Testis (tissue), 2 donors: ENCODE data around the gene CHMP6.
A peak's percentile ranks its signal among the peaks of the same experiment; 100 is the strongest.

ENCODE experiments used
- POLR2A ChIP-seq: fragments of 450-650 bp; IDR thresholded peaks from one replicate; pipeline ENCODE4 v1.6.1; 2017; ENCODE audit warnings: antibody characterized with exemption, mild to moderate bottlenecking, moderate library complexity
- TF ChIP-seq, protein P1 (sequence below), 3 experiments: fragments of 450-650 bp in 2 of 3; fragments of 200-600 bp in 1 of 3; sonication (generic) in 1 of 3; IDR thresholded peaks; one replicate each; pipeline ENCODE4 v1.5.1; 2016 to 2019; ENCODE audit warnings: antibody characterized with exemption in 3 of 3, mild to moderate bottlenecking in 2 of 3, moderate library complexity in 1 of 3

DNA sequence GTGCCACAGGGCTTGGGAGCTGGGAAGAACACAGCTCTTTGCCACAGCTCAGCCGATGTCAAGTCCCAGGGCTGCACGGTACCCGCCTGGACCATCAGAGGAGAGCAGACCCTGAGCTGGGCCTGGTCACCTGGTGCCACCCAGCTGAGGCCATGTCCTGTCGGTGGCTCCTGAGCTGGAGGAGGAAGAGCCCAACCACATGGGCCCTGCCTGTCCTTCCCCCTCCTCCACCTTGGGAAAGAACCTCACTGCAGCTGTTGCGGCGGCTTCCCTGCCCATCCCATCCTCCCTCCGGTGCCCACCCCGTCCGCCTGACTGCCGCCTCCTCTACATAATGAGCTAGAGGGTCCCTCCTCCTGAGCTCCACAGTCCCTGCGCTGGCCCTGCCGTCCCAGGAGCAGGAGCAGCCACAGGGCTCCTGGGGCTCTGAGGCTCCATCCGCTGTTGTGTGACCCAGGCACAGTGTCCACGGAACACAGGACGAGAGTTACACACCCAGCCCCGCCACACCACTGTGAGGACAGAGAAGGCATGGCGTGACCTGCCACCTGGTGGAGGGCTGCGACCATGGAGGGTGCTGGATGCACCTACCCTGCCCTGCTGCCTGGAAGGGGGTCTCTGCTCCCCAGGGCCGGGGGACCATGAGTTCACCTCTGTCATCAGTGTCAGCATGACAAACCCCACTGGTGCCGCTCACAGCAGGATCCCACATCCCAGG is 21.4 kb upstream of the CHMP6 start:
- TF ChIP-seq, protein P1, sequence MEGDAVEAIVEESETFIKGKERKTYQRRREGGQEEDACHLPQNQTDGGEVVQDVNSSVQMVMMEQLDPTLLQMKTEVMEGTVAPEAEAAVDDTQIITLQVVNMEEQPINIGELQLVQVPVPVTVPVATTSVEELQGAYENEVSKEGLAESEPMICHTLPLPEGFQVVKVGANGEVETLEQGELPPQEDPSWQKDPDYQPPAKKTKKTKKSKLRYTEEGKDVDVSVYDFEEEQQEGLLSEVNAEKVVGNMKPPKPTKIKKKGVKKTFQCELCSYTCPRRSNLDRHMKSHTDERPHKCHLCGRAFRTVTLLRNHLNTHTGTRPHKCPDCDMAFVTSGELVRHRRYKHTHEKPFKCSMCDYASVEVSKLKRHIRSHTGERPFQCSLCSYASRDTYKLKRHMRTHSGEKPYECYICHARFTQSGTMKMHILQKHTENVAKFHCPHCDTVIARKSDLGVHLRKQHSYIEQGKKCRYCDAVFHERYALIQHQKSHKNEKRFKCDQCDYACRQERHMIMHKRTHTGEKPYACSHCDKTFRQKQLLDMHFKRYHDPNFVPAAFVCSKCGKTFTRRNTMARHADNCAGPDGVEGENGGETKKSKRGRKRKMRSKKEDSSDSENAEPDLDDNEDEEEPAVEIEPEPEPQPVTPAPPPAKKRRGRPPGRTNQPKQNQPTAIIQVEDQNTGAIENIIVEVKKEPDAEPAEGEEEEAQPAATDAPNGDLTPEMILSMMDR (IDR thresholded peaks at IDR 0.05) = peak; percentile 37 to 55 (median 41)
- no peak for TF ChIP-seq POLR2A
